GM18858 (cell line): ENCODE data around the gene PRR4.

Source experiments
- ATAC-seq: cut with Tn5 transposase; IDR thresholded peaks from one replicate; pipeline ENCODE4 v1.9.1; 2021; ENCODE audit not compliant: unreplicated experiment

PRR4 gene, protein sequence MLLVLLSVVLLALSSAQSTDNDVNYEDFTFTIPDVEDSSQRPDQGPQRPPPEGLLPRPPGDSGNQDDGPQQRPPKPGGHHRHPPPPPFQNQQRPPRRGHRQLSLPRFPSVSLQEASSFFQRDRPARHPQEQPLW

DNA sequence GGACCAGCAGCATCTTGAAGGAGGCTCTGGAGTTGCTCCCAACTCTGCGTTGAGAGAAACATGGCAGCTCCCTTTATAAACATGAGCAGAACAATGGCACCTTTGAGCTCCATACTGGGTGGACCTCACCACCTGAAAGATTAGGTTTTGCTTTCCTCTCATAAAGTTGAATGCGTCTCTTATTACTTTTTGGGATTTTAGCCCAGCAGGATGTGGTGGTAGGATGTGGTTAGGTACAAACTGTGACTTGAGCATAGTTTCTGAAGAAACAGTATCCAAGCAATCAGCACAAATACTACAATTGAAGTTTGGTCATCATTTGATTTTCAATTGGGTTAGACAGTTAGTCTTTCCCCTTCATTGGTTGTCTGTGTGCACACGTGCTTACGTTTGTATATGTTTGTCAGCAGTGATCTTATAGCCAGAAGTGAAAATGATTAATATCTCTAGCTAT is at the start of gene PRR4:
Gene PRR4 (minus strand): TSS at position 51 of the 454 bp plus-strand sequence. CDS start 38 bp downstream, at position 13.
- no peak for ATAC-seq

DNA sequence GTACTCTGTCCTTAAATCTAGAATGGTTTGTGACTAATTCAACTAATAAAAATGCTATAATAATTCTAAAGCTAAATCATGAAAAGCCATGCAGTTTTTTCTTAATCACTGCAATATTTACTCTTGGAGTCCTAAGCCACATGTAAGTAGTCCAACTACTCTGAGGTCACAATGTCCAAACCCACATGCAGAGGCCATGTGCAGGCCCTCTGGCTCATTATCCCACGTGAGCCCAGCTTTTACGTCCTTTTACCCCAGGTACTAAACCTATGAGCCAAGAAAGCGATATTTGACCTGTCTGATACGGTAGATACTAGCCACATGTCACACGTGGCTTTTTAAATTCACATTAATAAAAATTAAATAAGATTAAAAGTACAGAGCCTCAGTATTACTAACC is 47.6 kb upstream of the PRR4 start:
- no peak for ATAC-seq

DNA sequence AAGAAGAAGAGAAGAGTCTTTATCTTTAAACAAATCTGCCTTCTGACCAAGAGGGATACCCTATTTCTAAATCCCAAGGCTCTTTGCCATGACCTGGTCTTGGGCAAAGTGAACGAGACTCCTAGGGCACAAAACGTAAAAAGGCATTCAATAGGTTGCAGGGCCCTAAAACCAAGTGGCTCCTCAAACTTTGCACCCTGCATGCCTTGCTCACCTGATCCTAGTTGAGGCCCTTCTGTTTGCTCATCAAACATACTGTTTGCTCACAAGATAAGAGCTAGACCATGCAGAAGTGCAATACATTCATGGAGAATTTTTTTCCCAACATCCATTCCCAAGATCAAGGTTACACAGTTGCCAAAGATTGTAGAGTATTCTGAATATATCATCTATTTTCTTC is 42.7 kb upstream of the PRR4 start:
- ATAC-seq, result no peak

DNA sequence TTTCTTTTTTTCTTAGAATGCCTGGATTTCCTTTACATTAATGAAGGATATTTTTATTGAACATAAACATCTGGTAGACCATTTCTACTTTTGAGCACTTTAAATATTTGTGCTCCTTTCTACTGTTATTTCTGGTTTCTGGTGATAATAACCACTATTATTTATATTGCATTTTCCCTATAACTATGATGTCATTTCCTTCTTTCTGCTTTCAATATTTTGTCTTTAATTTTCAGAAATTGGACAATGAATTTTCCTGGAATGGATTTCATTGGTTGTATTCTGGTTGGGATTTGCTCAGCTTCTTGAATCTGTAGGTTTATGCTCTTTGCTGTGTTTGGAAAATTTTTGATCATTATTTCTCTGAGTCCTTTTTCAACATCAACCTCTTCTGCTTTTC is 40.0 kb upstream of the PRR4 start:
- ATAC-seq, result no peak

DNA sequence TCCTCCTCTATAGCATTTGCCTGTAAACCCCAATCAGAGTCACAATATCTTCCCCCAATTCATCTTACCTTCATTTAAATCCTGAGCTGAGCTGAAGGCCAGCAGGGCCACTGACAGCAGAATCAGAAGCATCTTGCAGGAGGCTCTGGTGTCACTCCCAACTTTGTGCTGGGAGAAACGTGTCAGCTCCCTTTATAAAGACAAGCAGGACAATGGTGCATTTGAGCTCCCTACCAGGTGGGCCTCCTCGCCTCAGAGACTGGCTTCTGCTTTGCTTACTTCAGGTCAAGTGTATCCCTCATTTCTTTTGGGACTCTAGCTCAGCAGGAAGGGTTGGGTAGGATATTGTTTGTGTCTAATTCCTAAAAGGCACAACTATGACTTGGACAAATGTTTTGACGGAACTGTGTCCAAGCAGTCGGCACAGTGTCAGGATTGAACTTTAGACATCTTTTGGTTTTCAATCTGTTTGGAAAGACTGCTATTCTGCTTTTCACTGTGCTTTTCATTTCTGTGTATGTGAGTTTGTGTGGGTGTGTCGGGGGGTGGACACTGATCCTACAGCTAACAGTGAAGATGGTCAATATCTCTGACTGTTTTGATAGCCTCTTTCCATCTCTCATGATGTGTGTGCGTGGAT is 34.9 kb upstream of the PRR4 start, which contains the start of gene PRH1:
Gene PRH1 (minus strand): TSS at position 170 of the 640 bp plus-strand sequence. CDS start 38 bp downstream, at position 132.
- ATAC-seq, result no peak

DNA sequence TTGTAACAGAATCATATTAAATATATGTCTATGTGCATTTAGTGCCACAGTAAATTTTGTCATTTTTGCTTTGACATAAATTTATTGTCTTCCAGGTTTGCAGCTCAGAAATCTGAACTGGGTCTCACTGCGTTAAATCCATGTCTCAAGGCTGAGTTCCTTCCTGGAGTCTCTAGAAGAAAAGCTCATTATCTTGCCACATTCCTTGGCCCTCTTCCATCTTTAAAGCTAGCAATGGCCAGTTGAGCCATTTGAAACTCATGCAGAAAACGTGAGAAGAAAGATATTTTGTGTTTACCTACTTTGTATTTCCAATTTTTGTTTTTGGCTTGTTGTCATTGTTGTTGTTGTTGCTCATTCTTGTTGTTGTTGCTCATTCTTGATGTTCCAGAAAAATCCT is 24.1 kb upstream of the PRR4 start:
- ATAC-seq, result no peak

DNA sequence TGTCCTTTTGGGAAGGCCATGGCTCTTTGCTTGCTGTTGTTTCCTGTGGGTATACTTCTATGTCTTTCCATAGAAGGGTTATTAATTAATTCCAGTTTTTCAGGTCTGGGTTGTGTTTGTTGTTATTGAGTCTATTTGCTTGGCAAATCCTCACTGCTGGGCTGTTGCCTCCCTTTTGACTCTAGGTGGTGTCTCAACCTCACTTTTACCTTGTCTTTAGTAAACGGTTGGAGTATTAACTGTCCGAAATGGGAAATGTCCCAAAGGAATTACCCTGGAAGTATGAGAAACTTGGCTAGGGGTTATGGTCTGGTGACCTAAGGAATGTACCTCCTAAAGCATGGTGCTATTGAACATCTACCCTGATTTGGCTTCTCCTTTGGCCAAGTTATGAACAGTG is 18.1 kb upstream of the PRR4 start:
- ATAC-seq, result no peak

DNA sequence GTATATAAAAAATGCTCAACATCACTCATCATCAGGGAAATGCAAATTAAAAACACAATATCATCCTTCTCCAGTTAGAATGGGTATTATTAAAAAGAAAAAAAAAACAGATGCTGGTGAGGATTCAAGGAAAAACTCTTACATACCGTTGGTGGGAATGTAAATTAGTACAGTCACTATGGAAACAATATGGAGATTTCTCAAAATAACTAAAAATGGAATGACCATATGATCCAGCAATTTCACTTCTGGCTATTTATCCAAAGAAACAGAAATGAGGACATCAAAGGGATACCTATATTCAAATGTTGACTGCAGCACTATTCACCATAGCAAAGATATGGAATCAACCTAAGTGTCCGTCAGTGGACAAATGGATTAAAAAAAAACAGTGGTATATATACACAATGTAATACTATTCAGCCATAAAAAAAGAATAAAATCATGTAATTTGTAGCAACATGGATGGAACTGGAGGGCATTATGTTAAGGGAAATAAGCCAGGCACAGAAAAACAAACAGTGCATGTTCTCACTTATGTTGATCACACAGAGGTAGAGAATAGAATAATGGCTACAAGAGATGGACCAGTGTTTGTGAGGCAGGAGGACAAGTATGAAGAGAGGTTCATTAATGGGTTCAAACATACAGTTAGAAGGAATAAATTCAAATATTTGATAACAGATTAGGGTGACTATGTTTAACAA is 14.4 kb upstream of the PRR4 start:
- no peak for ATAC-seq

DNA sequence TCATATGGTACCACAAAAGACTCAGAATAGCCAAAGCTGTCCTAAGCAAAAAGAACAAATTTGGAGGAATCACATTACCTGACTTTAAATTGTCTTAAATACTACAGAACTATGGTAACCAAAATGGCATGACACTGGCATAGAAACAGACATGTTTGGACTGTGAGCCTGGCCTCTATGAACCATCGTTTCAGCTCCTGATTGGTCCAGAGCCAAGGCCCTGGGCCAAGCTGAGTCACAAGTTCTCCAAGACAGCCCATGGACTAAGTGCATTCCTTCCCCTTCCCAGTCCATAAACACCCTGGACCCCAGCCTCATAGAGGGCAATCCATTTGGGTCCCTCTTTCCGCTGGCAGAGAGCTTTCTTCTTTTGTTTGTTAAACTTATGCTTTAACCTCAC is 12.1 kb upstream of the PRR4 start:
- ATAC-seq, result no peak

DNA sequence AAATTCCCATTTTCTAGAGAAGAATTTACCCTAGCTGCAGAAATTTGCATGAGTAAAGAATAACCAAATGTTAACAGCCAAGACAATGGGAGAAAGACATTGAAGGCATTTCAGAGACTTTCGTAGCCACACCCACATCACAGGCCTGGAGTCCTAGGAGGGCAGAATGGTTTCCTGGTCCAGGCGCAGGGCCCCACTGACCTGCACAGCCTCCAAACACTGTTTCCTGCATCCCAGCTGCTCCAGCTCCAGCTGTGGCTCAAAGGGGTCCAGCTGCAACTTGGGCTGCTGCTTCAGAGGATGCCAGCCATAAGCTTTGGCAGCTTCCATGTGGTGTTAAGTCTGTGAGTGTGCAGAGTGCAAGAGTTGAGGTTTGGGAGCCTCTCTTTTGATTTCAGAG is 6.5 kb upstream of the PRR4 start:
- no peak for ATAC-seq

DNA sequence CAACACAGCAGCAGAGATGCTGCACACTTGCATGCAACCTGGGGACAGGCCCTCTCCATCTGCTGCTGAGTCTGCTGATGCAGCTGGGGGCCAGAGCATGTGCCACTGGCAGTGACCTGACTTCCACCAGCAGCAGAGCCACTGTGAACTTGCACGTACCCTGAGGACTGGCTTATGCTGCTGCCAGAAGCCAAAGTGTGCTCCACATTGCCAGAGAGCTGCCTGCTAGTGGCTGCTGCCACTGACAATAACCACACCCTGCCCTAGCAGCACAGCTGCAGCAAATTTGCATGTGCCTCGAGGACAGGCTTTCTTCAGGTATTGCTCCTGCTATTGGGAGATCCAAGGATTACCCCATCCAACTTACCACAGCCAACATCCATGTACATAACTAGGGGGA is 4.5 kb upstream of the PRR4 start:
- ATAC-seq, result no peak

DNA sequence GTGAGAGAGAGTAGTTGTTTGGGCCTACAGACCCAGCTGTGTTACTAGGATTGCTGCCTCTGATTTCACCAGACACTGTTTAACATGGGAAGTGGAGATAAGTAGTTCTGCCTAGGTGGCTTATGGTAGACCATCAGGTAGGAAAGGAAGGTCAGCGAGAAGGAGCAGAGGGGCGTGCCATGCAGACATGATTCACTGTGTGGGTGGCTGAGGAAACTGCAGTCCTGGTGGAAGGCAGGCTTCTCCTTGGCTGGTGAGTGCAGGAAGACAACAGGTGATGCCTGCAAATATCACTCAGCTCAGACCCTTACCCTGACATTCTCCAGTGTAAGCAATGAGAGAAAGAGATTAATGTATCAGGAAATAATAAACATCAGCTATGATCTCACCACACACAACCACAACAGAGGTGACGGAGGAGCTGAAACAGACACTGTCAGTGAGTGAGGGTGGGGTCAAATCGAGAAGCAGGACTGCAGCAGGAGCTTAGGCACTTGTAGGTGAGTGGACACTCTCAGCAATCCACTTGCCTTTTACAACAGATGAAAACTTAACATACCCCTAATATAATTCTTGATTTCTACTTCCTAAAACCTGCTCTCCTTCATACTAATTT is 2.1 kb upstream of the PRR4 start:
- ATAC-seq, result no peak

DNA sequence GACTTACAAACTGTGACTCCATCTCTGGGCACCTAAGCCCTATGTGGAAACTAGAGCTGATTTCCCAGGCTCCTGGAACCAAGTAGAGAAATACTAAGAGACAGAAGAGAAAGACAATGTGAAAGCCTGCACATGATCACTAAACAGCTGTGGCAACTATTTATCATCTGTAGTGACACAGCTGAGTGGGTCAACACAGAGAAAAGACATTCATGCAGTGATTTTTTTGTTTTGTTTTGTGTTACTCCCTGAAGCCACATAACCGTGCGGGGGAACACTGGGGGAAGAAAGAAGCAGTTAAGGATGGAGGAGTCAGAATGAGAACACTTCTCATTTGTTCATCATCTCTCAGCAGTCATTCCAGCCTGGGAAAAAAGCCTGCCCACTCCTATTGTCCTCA is 1.5 kb downstream of the PRR4 start:
- no peak for ATAC-seq

DNA sequence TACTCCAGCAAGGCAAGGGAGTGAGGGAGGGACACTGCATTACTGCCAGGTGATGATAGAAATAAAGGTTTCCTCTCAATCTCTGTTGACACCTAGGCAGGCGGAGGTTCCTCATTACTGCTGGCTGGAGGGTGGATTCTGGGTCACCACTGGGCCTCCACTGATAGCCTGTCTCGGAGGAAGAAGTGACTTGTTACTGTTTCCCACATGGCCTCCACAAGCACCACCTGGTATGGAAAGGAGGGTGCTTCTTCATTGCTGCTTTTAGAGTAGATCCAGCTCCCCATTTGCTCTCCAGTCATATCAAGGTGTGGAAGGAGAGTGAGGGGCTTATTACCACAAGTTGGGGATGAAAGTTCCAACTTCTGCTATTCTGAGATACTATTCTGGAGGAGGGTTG is 6.4 kb downstream of the PRR4 start:
- ATAC-seq, result no peak

DNA sequence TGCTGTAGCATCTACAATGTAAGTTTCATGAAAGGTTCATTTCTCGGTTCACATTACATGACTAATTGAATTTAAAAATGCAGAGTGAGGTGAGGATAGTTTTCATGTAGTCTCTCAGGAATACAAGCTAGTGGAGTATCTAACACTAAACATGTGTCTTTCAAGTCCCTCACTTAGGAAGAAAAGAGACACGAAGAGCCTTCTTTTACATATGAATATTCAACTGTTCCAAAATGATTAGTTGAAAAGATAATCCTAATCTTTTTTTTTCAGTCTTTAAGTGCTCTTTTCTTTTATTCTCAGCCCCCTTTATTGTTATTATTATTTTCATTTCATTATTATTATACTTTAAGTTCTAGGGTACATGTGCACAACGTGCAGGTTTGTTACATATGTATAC is 10.8 kb downstream of the PRR4 start:
- ATAC-seq, result no peak

DNA sequence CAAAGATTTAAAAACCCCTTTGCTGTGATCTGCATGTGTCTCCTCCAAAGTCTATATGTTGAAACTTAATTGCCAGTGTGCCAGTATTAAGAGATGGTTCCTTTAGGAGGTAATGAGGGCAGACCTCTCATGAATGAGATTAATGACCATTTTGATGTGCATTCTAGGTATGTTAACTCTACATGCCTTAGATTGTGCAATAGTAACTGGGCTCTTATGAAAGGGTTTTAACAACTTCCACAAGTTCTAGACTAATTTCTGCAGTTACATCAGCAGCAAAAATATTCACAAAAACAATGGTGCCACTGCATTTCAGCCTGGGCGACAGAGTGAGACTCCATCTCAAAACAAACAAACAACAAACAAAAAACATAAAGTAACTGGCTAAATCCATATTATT is 19.3 kb downstream of the PRR4 start:
- ATAC-seq, result no peak

DNA sequence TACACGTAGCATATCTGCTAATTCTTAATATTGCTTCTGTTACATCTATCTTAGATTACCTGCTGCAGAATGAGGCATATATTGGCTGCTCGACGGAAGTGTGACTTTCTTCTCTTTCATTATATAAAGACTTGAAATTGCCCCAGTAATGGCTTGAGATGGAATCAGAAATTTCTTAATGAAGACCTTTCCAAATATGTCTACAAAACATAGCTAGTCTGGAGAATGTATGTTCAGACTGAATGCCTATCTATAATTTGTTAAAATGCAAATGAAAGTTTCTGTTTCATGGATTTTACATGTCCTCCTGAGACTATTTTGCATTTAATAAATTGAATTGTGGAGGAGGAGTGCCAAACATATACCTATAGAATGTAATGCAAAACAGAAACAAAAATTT is 23.0 kb downstream of the PRR4 start, which contains the start of gene TAS2R10:
Gene TAS2R10 (minus strand): TSS at position 101 of the 400 bp plus-strand sequence. CDS start 89 bp downstream, at position 12.
- no peak for ATAC-seq

DNA sequence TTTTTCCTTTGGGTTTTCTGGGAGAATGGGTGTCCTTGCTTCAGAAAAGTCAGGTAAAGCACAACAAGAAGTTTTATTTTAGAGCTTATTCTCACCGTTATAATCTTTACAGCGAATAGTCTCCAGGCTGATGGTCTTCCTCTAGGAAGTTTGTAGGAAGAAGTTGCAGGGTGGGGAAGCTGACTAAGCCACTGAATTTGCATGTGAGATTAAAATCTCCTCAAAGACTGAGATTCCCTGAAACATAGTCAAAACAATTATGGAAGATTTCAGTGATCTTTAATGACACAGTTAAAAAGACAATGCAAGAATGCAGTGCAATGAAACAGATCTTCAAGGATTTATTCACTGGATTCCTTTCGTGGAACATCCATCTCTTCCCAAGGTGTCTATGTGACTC is 24.3 kb downstream of the PRR4 start:
- no peak for ATAC-seq

DNA sequence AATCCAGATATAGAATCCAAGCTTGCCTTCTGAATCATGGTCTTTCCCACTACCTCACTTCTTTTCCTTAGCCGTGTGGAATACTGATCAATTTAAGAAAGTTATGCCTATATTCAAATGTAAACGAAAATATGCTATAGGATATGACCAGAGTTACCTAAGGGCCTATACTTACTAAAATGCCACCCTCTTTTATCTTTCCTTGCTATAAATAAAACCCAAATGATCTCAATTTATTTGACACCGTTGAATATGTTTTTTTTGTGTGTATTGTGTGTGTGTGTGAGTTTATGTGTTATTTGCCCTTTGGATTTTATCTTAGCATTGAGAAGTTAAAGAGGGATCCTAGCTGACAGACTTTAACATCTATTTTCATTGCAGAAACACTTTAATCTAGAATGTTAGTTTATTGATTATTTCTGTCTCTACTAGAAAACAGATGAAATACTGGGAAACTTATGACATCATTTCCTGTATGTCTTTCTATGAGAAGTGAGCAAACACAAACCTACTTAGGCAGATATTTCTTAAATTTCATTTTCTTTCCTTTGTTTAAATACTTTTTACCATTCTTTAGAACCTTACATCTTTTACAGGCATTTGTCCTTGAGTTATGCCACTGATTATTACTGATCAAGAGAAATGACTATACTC is 37.3 kb downstream of the PRR4 start:
- no peak for ATAC-seq

DNA sequence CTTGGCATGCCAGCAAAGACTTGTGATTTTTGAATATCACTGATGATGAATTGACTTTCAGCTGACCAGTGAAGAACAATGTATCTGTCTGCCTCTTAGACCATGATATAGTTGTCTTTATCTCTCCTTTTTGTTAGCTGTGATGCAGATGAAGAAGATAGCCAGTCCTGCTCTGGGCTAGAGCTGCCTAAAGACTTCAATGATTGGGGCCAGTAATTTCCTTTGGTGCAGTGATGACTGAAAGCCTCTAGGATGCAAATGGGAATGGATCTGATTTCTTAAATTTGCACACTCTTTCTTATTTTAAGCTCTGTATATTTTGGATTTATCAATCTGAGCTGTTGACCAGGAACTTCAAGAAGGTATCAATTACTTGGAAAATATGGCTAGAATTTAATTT is 39.2 kb downstream of the PRR4 start, which contains the start of gene TAS2R9:
Gene TAS2R9 (minus strand): TSS at position 101 of the 400 bp plus-strand sequence. CDS start 93 bp downstream, at position 8.
- ATAC-seq, result no peak

DNA sequence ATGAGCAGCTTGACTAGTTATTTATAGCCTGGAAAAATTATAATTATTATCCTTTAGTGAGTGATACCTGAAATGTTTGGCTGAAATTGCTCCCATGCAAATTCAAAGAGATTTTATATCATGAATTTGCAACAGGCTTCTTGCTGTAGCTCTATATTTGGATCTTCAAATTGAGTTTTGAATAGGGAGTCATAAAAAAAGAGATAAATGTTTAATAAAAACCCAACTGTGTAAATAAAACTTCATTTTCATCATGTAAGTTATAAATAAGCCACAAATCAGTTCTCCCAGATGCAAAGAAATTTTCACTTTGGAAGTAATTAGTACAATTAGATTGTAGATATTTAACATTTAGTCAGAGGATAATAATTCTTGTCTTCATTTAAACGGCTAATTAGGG is 42.1 kb downstream of the PRR4 start, which contains the start of gene TAS2R8:
Gene TAS2R8 (minus strand): TSS at position 101 of the 400 bp plus-strand sequence. CDS start 306 bp downstream, outside the sequence.
- no peak for ATAC-seq
